HG03442 (cell line): ENCODE data around the gene SUDS3.
"Not testable (repeated sequence)": the region's sequence is repeated elsewhere in the genome, so short reads cannot be mapped to it uniquely, and the experiment has no call there.

ENCODE experiments used
- ATAC-seq: cut with Tn5 transposase; IDR thresholded peaks from one replicate; pipeline ENCODE4 v1.9.1; 2021; ENCODE audit warnings: mild to moderate bottlenecking, moderate library complexity; ENCODE audit not compliant: unreplicated experiment

Gene SUDS3

DNA sequence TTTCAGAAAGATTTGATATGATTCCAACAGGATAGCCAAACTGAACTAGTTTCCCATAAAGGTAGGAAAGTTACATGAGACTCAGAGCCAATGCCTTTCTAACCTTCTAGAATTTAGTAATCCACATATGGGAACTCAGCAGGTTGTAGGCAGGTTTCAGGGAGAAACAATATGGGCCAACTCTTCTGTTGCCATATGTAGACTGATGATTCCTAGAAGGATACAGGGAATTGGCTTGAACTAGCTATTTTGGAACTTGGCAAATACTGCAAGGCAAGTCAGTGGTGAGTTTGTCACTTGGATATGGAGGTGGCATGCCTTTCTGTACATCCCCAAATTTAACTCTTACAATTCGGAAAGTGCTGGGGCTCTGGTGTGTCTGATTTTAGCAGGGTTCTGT is 15.5 kb downstream of the SUDS3 start:
- ATAC-seq = no peak

DNA sequence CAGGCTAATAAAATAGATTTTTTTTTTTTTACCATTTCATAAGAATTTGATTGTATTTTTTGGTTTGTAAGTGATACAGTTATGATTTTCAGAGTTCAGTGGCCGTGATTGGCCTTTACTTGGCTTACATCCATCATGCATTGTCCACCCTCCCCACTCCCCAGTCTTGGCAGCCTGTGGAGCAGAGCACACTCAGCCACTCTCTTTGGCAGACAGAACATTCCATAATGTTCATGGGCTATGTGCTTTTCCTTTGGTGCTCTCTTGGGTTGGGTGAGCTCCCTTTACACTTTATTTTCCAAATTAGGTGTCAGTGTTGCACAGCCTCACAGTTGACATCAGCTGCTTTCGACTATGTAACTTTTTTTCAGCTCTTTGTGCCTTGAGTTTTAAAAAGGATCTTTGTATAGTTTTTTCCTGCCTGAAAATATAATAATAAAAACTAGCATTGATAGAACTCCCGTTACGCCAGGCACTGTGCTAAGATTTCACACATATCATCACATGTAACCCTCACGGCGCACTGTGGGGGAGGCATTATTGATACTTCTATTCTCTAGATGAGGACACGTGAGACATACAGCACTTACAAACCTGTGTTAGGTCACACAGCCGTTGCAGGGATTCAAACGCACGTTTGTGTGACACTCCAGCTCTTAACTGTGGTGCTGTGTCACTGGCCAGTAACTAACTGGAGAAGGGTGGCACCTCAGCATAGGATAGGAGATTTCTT is 21.5 kb downstream of the SUDS3 start:
- no peak for ATAC-seq

DNA sequence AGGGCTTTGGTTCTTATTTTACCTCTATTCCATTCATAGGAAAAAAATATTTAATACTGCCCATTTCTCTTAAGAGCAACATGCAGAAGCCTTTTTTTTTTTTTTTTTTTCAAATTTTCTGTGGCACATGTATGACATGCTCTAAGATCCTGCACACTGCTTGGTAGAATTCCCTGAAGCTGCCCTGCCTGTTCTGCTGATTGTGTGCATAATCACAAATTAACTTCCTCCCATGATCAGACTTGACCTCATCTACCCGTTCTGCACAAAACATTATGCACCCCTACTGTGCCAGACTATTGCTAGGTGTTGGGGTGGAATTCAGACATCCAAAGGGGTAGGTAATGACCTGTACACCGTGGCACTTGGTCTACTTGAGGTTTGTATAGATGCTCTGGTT is 22.2 kb downstream of the SUDS3 start:
- no peak for ATAC-seq

DNA sequence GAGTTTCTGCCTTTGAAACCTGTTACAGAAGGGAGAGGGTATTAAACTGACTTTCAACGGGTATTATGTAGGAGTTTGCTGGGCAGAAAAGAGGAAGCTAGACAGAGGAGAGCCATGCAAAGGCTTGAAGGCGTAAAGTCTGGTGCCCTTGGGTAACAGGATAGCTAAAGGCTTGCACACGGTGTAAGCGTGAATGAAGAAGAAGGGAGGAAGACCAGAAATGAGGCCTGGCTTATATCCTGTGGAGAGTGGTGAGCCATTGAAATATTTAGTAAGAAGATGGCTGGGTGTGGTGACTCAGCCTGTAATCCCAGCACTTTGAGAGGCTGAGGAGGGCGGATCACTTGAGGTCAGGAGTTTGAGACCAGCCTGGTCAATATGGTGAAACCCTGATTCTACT is 22.6 kb downstream of the SUDS3 start:
- ATAC-seq = no peak

DNA sequence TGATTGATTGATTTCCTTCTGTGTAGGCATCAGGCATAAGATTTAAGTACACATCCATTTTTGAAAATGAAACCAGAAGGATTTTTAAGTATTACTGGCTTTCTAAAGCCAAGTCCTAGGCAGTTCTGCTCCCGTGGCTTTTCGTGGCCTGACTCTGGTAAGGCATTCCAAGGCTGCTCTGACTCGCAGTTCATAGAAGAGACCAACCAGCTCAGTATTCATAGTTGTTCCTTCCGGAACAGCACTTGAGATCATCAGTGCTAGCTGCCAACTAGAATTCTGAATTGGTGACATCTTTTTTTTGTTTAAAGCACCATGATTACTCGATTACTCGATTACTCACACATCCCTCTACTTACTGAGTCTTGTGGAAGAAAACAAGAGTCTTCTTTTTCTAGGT is 25.9 kb downstream of the SUDS3 start:
- ATAC-seq = no peak

DNA sequence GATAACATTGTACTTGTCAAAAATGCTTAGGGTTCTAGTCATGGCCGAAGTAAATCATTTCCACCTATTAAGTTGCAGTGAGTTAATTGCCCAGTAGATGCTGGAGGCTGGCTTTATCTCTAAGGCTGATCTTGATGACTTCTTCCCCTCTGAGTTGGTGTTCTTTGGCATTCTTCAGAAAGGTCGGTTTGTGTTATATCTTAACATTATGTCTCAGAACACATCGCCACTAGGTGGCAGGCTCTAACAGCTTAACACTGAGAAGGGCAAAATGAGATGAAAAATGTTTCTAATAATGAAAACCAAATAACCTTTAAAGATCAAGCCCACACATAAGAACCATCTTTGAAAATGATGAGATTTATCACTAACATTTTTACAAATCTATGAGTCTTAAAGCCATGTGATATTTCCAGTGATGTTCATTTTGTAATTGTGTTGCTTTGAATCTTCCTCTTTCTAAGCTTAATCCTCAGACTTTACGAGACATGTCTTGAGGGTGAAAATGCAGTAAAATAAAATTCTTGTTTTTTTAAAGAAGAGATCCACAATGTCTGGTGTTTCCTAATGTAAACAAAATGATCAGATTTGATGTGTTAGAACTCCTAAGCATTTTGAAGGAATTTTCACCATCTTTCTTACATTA is 28.6 kb downstream of the SUDS3 start:
- ATAC-seq = no peak

DNA sequence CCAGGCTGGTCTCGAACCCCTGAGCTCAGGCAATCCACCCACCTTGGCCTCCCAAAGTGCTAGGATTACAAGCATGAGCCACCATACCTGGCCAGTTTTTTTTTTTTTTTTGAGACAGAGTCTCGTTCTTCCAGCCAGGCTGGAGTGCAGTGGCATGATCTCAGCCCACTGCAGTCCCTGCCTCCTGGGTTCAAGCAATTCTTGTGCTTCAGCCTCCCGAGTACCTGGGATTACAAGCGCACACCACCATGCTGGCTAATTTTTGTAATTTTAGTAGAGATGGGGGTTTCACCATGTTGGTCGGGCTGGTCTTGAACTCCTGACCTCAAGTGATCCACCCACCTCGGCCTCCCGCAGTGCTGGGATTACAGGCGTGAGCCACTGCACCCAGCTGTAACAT is 31.9 kb downstream of the SUDS3 start:
- ATAC-seq = not testable (repeated sequence)

DNA sequence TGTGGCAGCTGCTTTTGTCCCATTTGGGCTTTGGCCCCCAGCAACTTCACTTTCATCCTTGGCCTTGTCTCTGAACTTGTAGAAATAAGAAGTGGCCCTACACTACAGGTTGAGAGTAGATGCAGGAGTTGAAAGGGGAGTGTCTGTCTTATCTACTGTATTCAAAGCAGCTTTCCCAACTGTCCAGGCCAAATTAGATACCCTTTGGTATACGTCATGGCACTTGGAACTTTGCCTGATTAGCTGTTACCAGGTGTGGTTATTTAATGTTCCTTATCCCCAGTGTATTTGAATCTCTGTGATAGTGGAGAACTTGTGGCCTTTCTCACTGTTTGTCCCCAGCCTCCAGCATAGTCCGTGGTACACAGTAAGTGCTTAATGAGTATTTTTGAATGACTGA is 33.5 kb downstream of the SUDS3 start:
- ATAC-seq = no peak

DNA sequence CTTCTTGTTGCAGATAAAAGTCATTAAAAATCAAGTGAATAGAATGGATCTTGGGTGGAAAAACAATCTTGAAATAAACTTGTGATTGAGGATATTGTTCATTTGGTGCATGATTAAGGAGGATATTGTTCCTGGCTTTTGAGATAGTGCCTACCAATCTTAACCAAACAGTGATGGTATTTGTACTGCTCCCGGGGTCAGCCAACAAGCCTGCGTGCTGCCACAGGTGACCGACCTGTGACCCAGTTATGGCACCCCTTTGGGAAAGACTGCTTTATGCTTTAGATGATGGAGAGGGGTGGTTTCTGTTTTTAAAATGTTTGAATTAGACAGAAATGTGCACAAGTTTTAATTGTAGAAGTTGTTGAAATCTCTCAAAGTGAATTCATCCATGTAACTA is 41.6 kb downstream of the SUDS3 start:
- no peak for ATAC-seq

DNA sequence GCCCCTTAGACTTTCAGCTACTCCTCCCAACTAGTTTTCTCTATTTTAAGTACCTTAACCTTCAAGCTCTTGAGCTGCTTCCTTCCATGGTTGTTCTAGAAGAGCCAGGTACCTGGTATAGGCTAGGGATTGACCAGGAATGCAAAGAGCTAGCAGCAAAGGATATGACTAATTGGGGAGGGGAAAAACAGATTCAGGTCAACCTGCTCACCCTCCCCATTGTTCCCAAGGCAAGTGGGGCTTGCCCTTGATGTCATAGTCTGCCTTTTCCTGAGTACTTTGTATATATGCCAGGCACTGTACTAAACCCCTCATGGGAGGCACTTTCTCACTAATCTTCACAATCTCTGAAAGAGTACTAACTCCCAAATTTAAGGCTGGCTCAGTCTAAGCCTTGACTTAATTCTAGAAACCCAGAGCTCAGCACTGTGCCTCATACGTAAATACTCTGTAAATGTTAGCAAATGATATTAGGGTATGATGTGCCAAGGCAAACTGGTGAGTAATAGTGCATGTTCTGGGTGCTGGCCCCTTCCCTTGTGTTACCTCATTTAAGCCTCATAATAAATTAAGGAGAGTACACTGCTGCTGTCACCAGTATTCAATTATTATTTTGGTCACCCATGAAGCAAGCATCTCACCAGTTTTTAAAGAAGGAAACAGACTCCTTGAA is 42.2 kb downstream of the SUDS3 start:
- ATAC-seq = no peak

DNA sequence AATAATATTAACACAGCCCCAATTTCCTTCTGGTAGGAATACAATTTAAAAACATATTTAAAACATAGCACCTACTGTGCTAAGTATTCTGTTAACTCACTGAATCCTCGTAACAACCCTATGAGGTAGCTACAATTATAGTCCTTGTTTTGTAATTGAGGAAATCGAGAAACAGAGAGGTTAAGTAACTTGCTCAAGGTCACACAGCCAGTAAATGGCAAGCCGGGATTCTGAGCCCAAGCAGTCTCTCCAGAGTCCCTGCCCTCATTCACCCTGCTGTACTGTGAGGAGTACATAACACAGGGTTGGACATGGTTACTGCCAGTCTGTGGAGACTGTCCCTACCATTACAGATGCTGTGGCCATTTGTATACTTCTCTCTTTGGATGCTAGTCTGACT is 44.3 kb downstream of the SUDS3 start:
- ATAC-seq = no peak

DNA sequence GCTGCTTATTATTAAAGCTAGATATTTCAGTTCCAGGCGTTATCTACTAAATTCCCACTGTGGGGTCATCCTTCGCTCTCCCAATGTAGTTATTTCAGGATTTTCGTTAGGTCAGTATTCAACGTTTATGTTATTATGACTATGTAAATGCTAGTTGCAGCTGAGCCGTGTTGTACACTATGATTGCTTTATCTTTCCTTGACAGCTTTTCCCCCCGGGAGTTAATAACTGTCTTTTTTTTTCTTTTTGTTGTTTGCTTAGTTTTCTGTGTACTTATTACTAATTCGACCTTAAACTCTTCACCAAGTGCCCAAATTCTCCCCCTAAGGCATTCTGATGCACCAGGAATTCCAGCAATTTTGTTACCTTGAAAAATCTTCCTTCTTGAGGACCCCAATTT is 48.5 kb downstream of the SUDS3 start:
- ATAC-seq = no peak

DNA sequence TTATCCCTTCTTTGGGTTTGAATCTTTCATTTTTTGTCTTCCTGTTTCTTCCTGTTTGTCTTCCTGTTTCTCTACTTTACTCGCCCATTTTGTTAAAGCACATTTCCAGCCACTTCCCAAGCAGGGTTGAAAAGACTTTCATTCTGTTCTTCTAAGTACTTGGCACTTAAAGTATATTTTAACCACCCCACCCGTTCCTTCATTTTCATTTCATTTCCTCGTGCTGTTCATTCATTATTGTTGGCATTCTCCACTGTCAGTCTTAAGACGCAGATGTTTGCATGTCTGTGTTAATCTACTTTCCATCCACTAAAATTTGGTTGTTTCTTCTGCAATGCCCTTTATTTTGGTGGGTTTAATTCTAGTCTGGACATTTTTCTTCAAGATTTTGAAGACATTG is 49.0 kb downstream of the SUDS3 start:
- no peak for ATAC-seq

DNA sequence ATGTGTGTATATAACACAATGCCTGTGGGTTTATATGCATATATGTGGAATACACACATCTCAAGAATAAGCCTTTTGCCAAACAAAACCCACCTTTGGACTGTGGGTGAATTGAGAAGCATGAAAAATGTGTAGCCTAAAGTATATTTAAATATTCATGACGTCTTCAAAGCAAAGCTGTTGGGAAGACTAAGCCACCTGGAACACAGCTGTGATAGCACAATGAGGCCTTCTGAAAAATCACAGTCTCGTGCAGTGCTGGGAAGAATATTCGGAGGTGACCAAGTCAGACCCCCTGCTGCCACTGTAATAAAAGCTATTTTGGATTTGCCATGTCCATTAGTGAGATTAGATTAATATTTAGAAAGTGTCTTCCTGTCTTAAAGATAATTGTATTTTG is 51.5 kb downstream of the SUDS3 start:
- ATAC-seq = no peak

DNA sequence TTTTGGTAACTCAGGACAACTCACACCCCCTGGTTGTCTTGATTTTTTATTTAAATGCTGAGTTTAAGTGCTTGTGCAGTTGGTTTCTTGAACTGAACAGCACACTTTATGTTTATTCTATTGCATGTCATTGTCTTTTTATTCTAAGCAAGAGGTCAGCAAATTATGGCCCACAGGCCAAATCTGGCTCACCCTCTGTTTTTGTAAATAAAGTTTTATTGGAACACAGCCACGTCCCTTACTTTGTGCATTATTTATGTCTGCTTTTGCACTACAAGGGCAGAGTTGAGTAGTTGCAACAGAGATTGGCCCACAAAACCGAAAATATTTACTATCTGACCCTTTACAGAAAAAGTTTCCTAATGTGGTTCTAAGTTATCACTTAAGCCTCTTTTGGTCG is 52.3 kb downstream of the SUDS3 start:
- ATAC-seq = no peak

DNA sequence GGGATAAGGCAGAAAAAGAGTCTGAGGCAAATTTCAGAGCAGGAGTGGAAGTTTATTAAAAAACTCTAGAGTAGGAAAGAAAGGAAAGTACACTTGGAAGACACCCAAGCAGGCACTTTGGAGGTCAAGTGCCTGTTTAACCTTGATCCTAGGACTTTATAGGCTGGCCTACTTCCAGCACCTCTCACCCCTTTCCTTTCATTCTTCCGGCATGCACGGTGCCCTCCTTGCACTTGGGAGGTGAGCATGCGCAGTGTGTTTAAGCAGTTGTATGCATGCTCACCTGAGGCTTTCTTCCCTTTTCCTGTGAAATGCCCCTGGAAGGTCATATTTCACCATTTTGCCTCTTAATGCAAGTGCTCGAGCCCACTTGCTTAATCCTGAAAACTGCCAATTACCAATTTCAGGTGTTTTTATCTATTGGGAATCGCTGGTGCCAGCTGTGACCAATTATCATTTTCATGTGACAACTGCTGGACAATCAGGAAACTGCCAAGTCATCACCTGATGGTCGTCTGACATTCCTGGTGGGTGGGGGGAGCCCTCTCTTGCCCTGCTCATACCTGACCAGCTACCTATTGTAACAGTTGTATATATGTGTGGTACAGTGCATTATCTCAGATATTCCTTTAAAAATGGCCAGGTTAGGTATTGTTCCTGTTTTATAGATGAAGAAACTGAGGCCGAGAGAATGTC is 53.5 kb downstream of the SUDS3 start:
- no peak for ATAC-seq

DNA sequence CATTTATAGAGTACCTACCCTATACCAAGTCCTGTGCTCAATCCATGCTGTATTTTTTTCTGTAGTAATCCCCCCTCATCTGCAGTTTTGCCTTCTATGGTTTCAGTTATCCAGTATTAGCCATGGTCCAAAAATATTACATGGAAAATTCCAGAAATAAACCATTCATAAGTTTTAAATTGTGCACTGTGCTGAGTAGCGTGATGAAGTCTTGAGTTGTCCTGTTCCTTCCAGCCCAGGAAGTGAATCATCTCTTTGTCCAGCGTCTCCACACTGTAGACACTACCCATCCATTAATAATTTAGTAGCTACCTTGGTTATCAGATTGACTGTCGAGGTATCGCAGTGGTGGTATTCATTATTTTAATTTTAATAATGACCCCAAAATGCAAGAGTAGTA is 54.2 kb downstream of the SUDS3 start:
- no peak for ATAC-seq

DNA sequence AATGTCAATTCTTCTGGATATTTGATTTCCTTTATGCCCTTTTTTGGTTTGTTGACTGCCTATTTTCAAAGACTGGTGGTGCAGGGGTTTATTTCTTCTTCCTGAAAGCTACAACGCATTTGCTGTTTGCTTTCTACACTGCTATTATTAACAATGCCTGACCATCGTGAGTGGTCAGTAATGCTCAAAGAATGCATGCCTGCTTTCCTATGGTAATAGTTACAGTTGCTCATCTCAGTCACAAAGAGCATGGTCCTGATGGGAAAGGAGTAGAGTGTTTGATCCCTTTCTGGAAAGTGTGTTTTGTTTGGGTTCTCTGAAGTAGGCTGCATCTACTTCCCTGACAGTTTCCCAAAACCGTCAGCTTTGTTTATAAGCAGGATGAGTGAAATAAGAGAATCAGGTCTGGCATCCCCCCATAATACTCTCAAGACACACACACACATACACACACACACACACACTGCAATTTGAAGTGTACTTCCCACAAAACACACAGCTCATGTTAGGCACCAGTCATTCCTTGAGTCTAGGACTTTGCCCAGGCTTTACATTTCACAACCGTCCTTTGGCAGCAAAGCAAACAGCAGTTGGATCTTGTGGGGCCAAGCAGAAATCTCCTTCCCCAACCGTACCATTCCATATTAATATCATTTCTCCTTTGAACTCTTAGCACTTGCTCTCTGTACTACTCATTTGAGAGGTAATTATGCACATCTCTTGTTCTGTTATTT is 56.6 kb downstream of the SUDS3 start:
- ATAC-seq = no peak

DNA sequence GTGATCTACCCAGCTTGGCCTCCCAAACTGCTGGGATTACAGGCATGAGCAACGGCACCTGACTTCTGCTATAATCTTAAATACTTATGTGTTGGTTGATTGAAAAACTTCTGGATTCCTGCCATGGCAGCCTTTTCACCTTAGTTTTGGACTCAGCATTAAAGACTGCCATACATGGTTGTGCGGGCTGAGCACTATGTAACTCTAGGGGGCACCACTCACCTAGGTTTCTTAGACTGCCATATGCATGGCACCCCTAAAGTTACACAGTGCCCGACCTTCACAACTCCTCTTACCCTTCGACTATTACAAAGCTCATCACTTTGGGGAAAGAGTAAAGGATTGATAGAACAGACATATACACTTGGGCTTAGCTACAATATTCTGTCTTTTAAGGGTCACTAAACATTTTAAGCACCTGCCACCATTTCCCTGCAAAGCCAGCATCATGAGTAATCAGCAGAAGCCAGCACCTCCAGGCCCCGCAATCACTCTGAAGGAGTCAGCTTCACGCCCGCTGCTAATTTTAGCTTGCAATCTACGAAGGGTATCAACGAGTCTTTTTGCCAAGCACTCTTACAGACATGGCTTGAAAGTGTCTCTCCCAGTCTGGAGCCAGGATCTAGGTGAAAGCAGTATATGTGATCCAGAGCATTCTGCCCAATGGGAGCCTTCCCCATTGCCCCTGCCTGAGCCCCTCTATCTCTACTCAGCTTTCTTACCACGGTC is 59.8 kb downstream of the SUDS3 start:
- ATAC-seq = no peak

DNA sequence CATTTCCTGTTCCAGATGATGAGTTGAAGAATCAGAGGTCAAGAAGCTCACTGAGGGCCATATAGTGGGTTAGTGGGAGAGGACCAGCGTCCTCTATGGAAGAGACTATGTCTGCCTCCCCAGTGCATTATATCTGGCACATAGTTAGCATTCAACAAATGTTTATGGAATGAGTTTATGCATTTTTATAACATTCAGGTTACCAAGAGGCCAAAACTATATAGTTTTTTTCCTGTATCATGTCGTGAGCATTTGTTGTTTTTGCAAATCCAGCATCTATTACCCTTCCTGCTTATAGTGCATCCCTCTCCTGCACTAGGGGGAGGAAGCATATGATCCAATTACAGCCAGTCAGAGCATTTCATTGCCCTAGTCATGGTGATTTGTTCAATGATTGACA is 60.6 kb downstream of the SUDS3 start:
- no peak for ATAC-seq
